IPS-18c (cell line): ENCODE data around the gene KLF13.
A peak's percentile ranks its signal among the peaks of the same experiment; 100 is the strongest.

Source experiments
- H3K4me3 ChIP-seq: 2 replicates; pipeline ENCODE4 v1.7.0; 2013; ENCODE audit warnings: low read depth, mild to moderate bottlenecking, low read length, moderate library complexity; ENCODE audit not compliant: insufficient read depth
- H3K9me3 ChIP-seq: one replicate; pipeline ENCODE4 v1.6.1; 2013; ENCODE audit warnings: mild to moderate bottlenecking, low read length, moderate library complexity; ENCODE audit not compliant: control insufficient read depth, insufficient read depth

The KLF13 gene

DNA sequence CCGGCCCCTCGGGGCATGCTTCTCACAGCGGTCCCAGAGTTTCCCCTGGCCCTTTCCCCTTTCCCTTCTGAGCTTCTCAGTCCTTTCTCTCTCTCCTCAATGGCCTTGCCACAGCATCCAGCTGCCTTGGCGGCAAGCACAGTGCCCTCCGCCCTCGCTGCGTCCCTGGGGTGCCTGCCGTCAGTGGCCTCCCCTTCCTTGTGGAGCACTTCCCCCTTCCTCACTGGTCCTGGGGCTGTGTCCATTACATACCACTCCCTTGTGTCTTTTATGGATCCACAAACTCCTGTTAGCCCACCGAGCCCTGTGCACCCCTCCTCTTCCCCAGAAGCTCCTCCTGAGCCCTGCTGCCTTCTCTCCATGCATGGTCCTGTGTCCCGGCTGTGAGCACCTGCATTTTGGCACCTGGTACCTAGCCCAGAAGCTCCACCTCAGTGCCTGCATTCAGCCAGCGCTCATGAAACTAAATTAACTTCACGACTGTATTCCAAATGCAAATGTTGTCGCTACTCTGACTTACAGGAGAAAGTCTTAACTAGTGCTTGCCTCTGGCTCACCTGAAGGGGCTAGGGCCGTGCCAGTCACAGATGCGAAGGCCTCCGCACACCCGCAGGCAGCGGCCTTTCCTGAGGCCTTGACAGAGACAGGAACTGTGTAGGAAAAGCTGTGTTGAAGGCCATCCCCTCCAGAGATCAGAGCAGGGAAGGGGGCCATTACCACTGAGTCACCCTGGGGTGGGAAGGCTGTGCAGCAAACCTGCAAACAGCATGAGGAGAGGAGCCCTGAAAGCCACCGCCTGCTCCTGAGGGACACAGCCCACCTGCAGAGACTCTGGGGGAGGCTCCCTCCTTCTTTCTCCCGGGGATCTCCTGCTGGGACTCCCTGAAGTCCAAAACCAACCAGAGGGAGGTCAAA, 19.1 kb upstream of the KLF13 start:
- Histone ChIP-seq H3K9me3 (no peaks in the 10 kb centered on the region), H3K4me3 (peak overlapping the region; percentile 15; the same call in 1 of the 2 replicates)

GRCh38 chr15:31308185-31308639, 18.4 kb upstream of the KLF13 start:
- no peak overlapping the region for H3K4me3 ChIP-seq
- H3K9me3 ChIP-seq, result no peaks in the 10 kb centered on the region

- Histone ChIP-seq H3K9me3 (no peaks in the 10 kb centered on the region), H3K4me3 (no peak overlapping the region)
Measured at GRCh38 chr15:31309893-31310606, 16.6 kb upstream of the KLF13 start.

- no peak overlapping the region for H3K4me3 ChIP-seq
- no peaks in the 10 kb centered on the region for H3K9me3 ChIP-seq
Measured at GRCh38 chr15:31311735-31312619, 14.7 kb upstream of the KLF13 start.

GRCh38 chr15:31313223-31313622, 13.4 kb upstream of the KLF13 start:
- Histone ChIP-seq H3K9me3 (no peaks in the 10 kb centered on the region), H3K4me3 (no peak overlapping the region)

- no peaks in the 10 kb centered on the region for H3K9me3 ChIP-seq
- H3K4me3 ChIP-seq, result no peak overlapping the region
Measured at GRCh38 chr15:31314380-31314779, 12.3 kb upstream of the KLF13 start.

GRCh38 chr15:31316135-31316795, 10.4 kb upstream of the KLF13 start:
- H3K4me3 ChIP-seq, result no peak overlapping the region

GRCh38 chr15:31317017-31317416, 9.6 kb upstream of the KLF13 start:
- no peak overlapping the region for H3K4me3 ChIP-seq
- no peaks in the 10 kb centered on the region for H3K9me3 ChIP-seq

More at GRCh38 chr15:31316135-31316795, 10.4 kb upstream of the KLF13 start:
- no peaks in the 10 kb centered on the region for H3K9me3 ChIP-seq

GRCh38 chr15:31317421-31318327, 9.0 kb upstream of the KLF13 start:
- Histone ChIP-seq H3K4me3 (no peak overlapping the region), H3K9me3 (no peaks in the 10 kb centered on the region)

DNA sequence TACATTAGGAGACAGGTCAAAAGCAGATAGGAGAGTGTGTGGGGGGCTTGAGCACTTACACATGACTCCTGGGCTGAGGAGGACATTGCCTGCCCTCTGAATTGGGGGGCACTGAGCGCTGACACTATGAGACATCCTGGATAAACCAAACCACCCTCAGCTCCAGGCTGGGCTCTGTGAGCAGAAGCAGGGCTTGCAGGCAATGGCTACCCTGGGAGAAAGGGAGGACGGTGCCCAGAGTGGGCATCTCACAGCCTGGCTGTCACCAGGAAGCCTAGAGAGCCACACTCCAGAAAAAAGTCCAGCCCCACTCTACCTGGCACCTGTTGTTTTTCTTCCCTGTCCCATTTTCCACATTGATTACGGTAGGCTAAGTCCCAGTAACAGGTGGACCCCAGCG, 8.2 kb upstream of the KLF13 start:
- no peak overlapping the region for H3K4me3 ChIP-seq

GRCh38 chr15:31320022-31320421, 6.6 kb upstream of the KLF13 start:
- H3K4me3 ChIP-seq, result no peak overlapping the region
- H3K9me3 ChIP-seq, result no peaks in the 10 kb centered on the region

More for the DNA sequence above, 8.2 kb upstream of the KLF13 start:
- no peaks in the 10 kb centered on the region for H3K9me3 ChIP-seq

GRCh38 chr15:31321418-31321817, 5.2 kb upstream of the KLF13 start:
- no peak overlapping the region for H3K4me3 ChIP-seq
- H3K9me3 ChIP-seq, result no peaks in the 10 kb centered on the region

DNA sequence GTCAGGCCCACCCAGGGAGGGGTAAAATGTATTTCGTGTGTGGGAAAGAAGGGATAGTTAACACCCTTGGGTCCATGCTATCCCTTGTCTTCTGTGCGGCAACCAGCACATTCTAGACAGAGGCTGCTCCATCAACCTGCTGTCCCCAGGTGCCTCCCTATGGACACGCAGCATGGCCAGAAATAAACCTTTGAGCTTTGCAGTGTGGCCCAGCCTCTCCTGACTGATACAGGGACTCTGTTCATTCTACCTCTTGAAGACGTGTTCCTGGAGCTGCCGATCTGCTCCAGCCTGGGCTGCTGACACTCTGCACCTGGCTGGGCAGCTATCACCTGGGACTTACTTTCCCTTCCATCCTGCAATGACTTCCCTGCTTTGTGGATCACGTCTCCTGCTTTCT, 4.1 kb upstream of the KLF13 start:
- no peak overlapping the region for H3K4me3 ChIP-seq
- peaks cover 2% of the 10 kb centered on the region for H3K9me3 ChIP-seq

DNA sequence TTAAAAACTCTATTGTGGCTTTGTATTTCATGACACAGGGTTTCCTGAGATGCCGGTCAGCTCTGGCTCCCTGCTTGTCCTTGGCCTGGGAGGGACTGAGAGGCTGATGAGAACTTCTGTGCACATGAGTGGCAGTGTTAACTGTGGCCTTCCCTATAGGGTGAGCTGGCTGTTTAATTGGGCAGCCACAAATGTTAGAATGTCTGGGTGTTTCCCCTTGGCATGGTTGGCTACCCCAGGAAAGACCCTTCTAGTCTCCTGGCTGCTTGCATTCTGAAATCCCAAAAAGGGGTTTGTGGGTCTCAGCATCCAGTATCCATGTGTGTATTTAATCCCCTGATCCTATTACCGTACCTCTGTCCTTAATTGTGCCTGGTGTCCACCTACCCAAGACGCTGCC, 3.0 kb upstream of the KLF13 start:
- peaks cover 2% of the 10 kb centered on the region for H3K9me3 ChIP-seq
- H3K4me3 ChIP-seq, result no peak overlapping the region

- H3K4me3 ChIP-seq, result no peak overlapping the region
- peaks cover 2% of the 10 kb centered on the region for H3K9me3 ChIP-seq
Measured at GRCh38 chr15:31324186-31324585, 2.4 kb upstream of the KLF13 start.
